ENCODE results near the gene DAB2IP. TPM values are rescaled to one million over a fixed set of nuclear protein-coding genes. Genes with fewer than 3 reads are reported as not detected.

The DAB2IP gene
- polyA plus RNA-seq, 4 donors: 13.8 to 39.0 (median 28.3) TPM

- no peak for FAIRE-seq
- Histone ChIP-seq H3K4me3 (ENCODE audit: low read depth in 1 of 3, low read length in 3 of 3) (no peak overlapping the region), H3K36me3 (ENCODE audit: control insufficient read depth in 3 of 3, insufficient read depth in 2 of 3, low read depth in 1 of 3, low read length in 3 of 3) (peaks cover 6 to 95% (median 18%) of the 10 kb centered on the region in 3 donors), H3K9me3 (ENCODE audit: control insufficient read depth in 2 of 2, insufficient read depth in 1 of 2, low read depth in 1 of 2, low read length in 1 of 2) (no peaks in the 10 kb centered on the region), H3K4me1 (ENCODE audit: control insufficient read depth in 3 of 3, insufficient read depth in 2 of 3, low read depth in 1 of 3, low read length in 2 of 3) (no peaks in the 10 kb centered on the region), H3K27ac (ENCODE audit: low read depth in 1 of 3, low read length in 2 of 3) (no peak overlapping the region), H3K27me3 (ENCODE audit: control insufficient read depth in 3 of 3, insufficient read depth in 3 of 3, low read length in 3 of 3) (no peaks in the 10 kb centered on the region)
- WGBS, 3 donors: 79 to 88% (median 86%) methylated on average over 9 of the region's 9 CpGs
- no peak for DNase-seq
Observed at GRCh38 chr9:121767171-121767769, 115.8 kb downstream of the DAB2IP start.

- no peaks in the 10 kb centered on the region for H3K27me3 ChIP-seq (ENCODE audit: control insufficient read depth in 3 of 3, insufficient read depth in 3 of 3, low read length in 3 of 3)
- FAIRE-seq (no peak), DNase-seq (no peak)
- WGBS, 3 donors: 88 to 91% (median 88%) methylated on average over 15 of the region's 15 CpGs
- no peak overlapping the region for H3K27ac ChIP-seq (ENCODE audit: low read depth in 1 of 3, low read length in 2 of 3)
- H3K4me3 ChIP-seq (ENCODE audit: low read depth in 1 of 3, low read length in 3 of 3): no peak overlapping the region
- H3K4me1 ChIP-seq (ENCODE audit: control insufficient read depth in 3 of 3, insufficient read depth in 2 of 3, low read depth in 1 of 3, low read length in 2 of 3): no peaks in the 10 kb centered on the region
- H3K9me3 ChIP-seq (ENCODE audit: control insufficient read depth in 2 of 2, insufficient read depth in 1 of 2, low read depth in 1 of 2, low read length in 1 of 2): no peaks in the 10 kb centered on the region
- H3K36me3 ChIP-seq (ENCODE audit: control insufficient read depth in 3 of 3, insufficient read depth in 2 of 3, low read depth in 1 of 3, low read length in 3 of 3): peaks cover 11 to 95% (median 19%) of the 10 kb centered on the region in 3 donors
Observed at GRCh38 chr9:121768416-121769015, 117.1 kb downstream of the DAB2IP start.

GRCh38 chr9:121769939-121770338 is 118.5 kb downstream of the DAB2IP start:
- no peaks in the 10 kb centered on the region for H3K4me1 ChIP-seq (ENCODE audit: control insufficient read depth in 3 of 3, insufficient read depth in 2 of 3, low read depth in 1 of 3, low read length in 2 of 3)
- no peak overlapping the region for H3K4me3 ChIP-seq (ENCODE audit: low read depth in 1 of 3, low read length in 3 of 3)
- DNase-seq (no peak), FAIRE-seq (no peak)
- H3K27ac ChIP-seq (ENCODE audit: low read depth in 1 of 3, low read length in 2 of 3): no peak overlapping the region
- peaks cover 12 to 95% (median 19%) of the 10 kb centered on the region in 3 donors for H3K36me3 ChIP-seq (ENCODE audit: control insufficient read depth in 3 of 3, insufficient read depth in 2 of 3, low read depth in 1 of 3, low read length in 3 of 3)
- 92 to 99% (median 92%) methylated on average over 4 of the region's 4 CpGs for WGBS, 3 donors
- H3K27me3 ChIP-seq (ENCODE audit: control insufficient read depth in 3 of 3, insufficient read depth in 3 of 3, low read length in 3 of 3): no peaks in the 10 kb centered on the region
- no peaks in the 10 kb centered on the region for H3K9me3 ChIP-seq (ENCODE audit: control insufficient read depth in 2 of 2, insufficient read depth in 1 of 2, low read depth in 1 of 2, low read length in 1 of 2)

- WGBS, 3 donors: 90 to 91% (median 91%) methylated on average over 10 of the region's 10 CpGs
- no peaks in the 10 kb centered on the region for H3K4me1 ChIP-seq (ENCODE audit: control insufficient read depth in 3 of 3, insufficient read depth in 2 of 3, low read depth in 1 of 3, low read length in 2 of 3)
- no peak overlapping the region for H3K27ac ChIP-seq (ENCODE audit: low read depth in 1 of 3, low read length in 2 of 3)
- H3K4me3 ChIP-seq (ENCODE audit: low read depth in 1 of 3, low read length in 3 of 3): no peak overlapping the region
- H3K27me3 ChIP-seq (ENCODE audit: control insufficient read depth in 3 of 3, insufficient read depth in 3 of 3, low read length in 3 of 3): no peaks in the 10 kb centered on the region
- no peak for DNase-seq
- FAIRE-seq: no peak
- peaks cover 17 to 95% (median 17%) of the 10 kb centered on the region in 3 donors for H3K36me3 ChIP-seq (ENCODE audit: control insufficient read depth in 3 of 3, insufficient read depth in 2 of 3, low read depth in 1 of 3, low read length in 3 of 3)
- no peaks in the 10 kb centered on the region for H3K9me3 ChIP-seq (ENCODE audit: control insufficient read depth in 2 of 2, insufficient read depth in 1 of 2, low read depth in 1 of 2, low read length in 1 of 2)
Observed at GRCh38 chr9:121770415-121771273, 119.2 kb downstream of the DAB2IP start.

- 67 to 91% (median 82%) methylated on average over 5 of the region's 5 CpGs for WGBS, 3 donors
- peaks cover 13 to 95% (median 21%) of the 10 kb centered on the region in 3 donors for H3K36me3 ChIP-seq (ENCODE audit: control insufficient read depth in 3 of 3, insufficient read depth in 2 of 3, low read depth in 1 of 3, low read length in 3 of 3)
- no peaks in the 10 kb centered on the region for H3K4me1 ChIP-seq (ENCODE audit: control insufficient read depth in 3 of 3, insufficient read depth in 2 of 3, low read depth in 1 of 3, low read length in 2 of 3)
- DNase-seq: no peak
- no peak for FAIRE-seq
- no peaks in the 10 kb centered on the region for H3K9me3 ChIP-seq (ENCODE audit: control insufficient read depth in 2 of 2, insufficient read depth in 1 of 2, low read depth in 1 of 2, low read length in 1 of 2)
- no peak overlapping the region for H3K27ac ChIP-seq (ENCODE audit: low read depth in 1 of 3, low read length in 2 of 3)
- no peak overlapping the region for H3K4me3 ChIP-seq (ENCODE audit: low read depth in 1 of 3, low read length in 3 of 3)
- H3K27me3 ChIP-seq (ENCODE audit: control insufficient read depth in 3 of 3, insufficient read depth in 3 of 3, low read length in 3 of 3): no peaks in the 10 kb centered on the region
Observed at GRCh38 chr9:121771418-121771817, 120.0 kb downstream of the DAB2IP start.

GRCh38 chr9:121771851-121772599 is 120.6 kb downstream of the DAB2IP start:
- no peak overlapping the region for H3K4me3 ChIP-seq (ENCODE audit: low read depth in 1 of 3, low read length in 3 of 3)
- DNase-seq: no peak
- no peaks in the 10 kb centered on the region for H3K4me1 ChIP-seq (ENCODE audit: control insufficient read depth in 3 of 3, insufficient read depth in 2 of 3, low read depth in 1 of 3, low read length in 2 of 3)
- WGBS, 3 donors: 89 to 92% (median 91%) methylated on average over 14 to 16 of the region's 16 CpGs
- H3K27me3 ChIP-seq (ENCODE audit: control insufficient read depth in 3 of 3, insufficient read depth in 3 of 3, low read length in 3 of 3): no peaks in the 10 kb centered on the region
- H3K36me3 ChIP-seq (ENCODE audit: control insufficient read depth in 3 of 3, insufficient read depth in 2 of 3, low read depth in 1 of 3, low read length in 3 of 3): peaks cover 13 to 96% (median 23%) of the 10 kb centered on the region in 3 donors
- no peak for FAIRE-seq
- no peak overlapping the region for H3K27ac ChIP-seq (ENCODE audit: low read depth in 1 of 3, low read length in 2 of 3)
- H3K9me3 ChIP-seq (ENCODE audit: control insufficient read depth in 2 of 2, insufficient read depth in 1 of 2, low read depth in 1 of 2, low read length in 1 of 2): peaks cover 0 to 5% of the 10 kb centered on the region in 2 donors

- 92 to 93% (median 93%) methylated on average over 44 to 45 of the region's 45 CpGs for WGBS, 3 donors
- no peak overlapping the region for H3K27ac ChIP-seq (ENCODE audit: low read depth in 1 of 3, low read length in 2 of 3)
- no peak for FAIRE-seq
Observed at GRCh38 chr9:121772600-121773285, 121.3 kb downstream of the DAB2IP start.

More at GRCh38 chr9:121772600-121773285, 121.3 kb downstream of the DAB2IP start:
- H3K4me1 ChIP-seq (ENCODE audit: control insufficient read depth in 3 of 3, insufficient read depth in 2 of 3, low read depth in 1 of 3, low read length in 2 of 3): no peaks in the 10 kb centered on the region
- peaks cover 13 to 90% (median 22%) of the 10 kb centered on the region in 3 donors for H3K36me3 ChIP-seq (ENCODE audit: control insufficient read depth in 3 of 3, insufficient read depth in 2 of 3, low read depth in 1 of 3, low read length in 3 of 3)
- no peak for DNase-seq
- H3K4me3 ChIP-seq (ENCODE audit: low read depth in 1 of 3, low read length in 3 of 3): no peak overlapping the region
- H3K9me3 ChIP-seq (ENCODE audit: control insufficient read depth in 2 of 2, insufficient read depth in 1 of 2, low read depth in 1 of 2, low read length in 1 of 2): peaks cover 0 to 5% of the 10 kb centered on the region in 2 donors
- no peaks in the 10 kb centered on the region for H3K27me3 ChIP-seq (ENCODE audit: control insufficient read depth in 3 of 3, insufficient read depth in 3 of 3, low read length in 3 of 3)
